Trophoblast cell (in vitro differentiated cells and primary cell): ENCODE results near the gene FYN.

Experiments used
- DNase-seq, 2 donors: peaks; one replicate each; pipeline ENCODE4 v3.0.0-alpha.2; 2016
- H2AFZ ChIP-seq: 2 replicates; pipeline ENCODE4 v1.6.1; 2013; ENCODE audit warnings: low read length, moderate library complexity, mild to moderate bottlenecking; ENCODE audit not compliant: insufficient read depth, poor library complexity
- H2AK5ac ChIP-seq: 2 replicates; pipeline ENCODE4 v1.6.1; 2013; ENCODE audit warnings: mild to moderate bottlenecking, low read length
- H2BK120ac ChIP-seq: 2 replicates; pipeline ENCODE4 v1.6.1; 2013; ENCODE audit warnings: low read length, mild to moderate bottlenecking, moderate library complexity; ENCODE audit not compliant: insufficient read depth, poor library complexity
- H2BK12ac ChIP-seq: 2 replicates; pipeline ENCODE4 v1.6.1; 2013; ENCODE audit warnings: mild to moderate bottlenecking, low read length, moderate library complexity
- H2BK5ac ChIP-seq: 2 replicates; pipeline ENCODE4 v1.6.1; 2013; ENCODE audit warnings: low read length, low read depth, moderate library complexity, mild to moderate bottlenecking; ENCODE audit not compliant: poor library complexity
- H3K14ac ChIP-seq: 2 replicates; pipeline ENCODE4 v1.6.1; 2013; ENCODE audit warnings: mild to moderate bottlenecking, low read length
- H3K18ac ChIP-seq: 2 replicates; pipeline ENCODE4 v1.6.1; 2013; ENCODE audit warnings: mild to moderate bottlenecking, low read length
- H3K23ac ChIP-seq: 2 replicates; pipeline ENCODE4 v1.6.1; 2013; ENCODE audit warnings: low read length
- H3K27ac ChIP-seq: 2 replicates; pipeline ENCODE4 v1.5.1; 2013; ENCODE audit warnings: low read depth, mild to moderate bottlenecking, inconsistent platforms, low read length, moderate library complexity
- H3K27me3 ChIP-seq: 2 replicates; pipeline ENCODE4 v1.6.1; 2013; ENCODE audit warnings: inconsistent platforms, mild to moderate bottlenecking, low read length, moderate library complexity; ENCODE audit not compliant: insufficient read depth
- H3K36me3 ChIP-seq, 2 experiments: 1 replicate in 1 of 2; 2 replicates in 1 of 2; pipeline ENCODE4 v1.6.1; 2013; ENCODE audit warnings: low read length in 2 of 2, mild to moderate bottlenecking in 2 of 2, moderate library complexity in 1 of 2; ENCODE audit not compliant: insufficient read depth in 2 of 2, control insufficient read depth in 1 of 2
- H3K4ac ChIP-seq: 2 replicates; pipeline ENCODE4 v1.6.1; 2013; ENCODE audit warnings: low read depth, mild to moderate bottlenecking, low read length, moderate library complexity
- H3K4me1 ChIP-seq, 2 experiments: 1 replicate in 1 of 2; 2 replicates in 1 of 2; pipeline ENCODE4 v1.6.1; 2013; ENCODE audit warnings: low read length in 2 of 2, mild to moderate bottlenecking in 2 of 2, moderate library complexity in 1 of 2; ENCODE audit not compliant: insufficient read depth in 2 of 2, control insufficient read depth in 1 of 2
- H3K4me2 ChIP-seq: 2 replicates; pipeline ENCODE4 v1.6.1; 2013; ENCODE audit warnings: inconsistent platforms, mild to moderate bottlenecking, low read length, moderate library complexity
- H3K4me3 ChIP-seq: 2 replicates; pipeline ENCODE4 v1.5.1; 2013; ENCODE audit warnings: mild to moderate bottlenecking, low read depth, low read length, inconsistent platforms
- H3K79me1 ChIP-seq: one replicate; pipeline ENCODE4 v1.6.1; 2013; ENCODE audit warnings: low read length
- H3K79me2 ChIP-seq: 2 replicates; pipeline ENCODE4 v1.6.1; 2013; ENCODE audit warnings: low read length, mild to moderate bottlenecking; ENCODE audit not compliant: control insufficient read depth, insufficient read depth, poor library complexity
- H3K9ac ChIP-seq: 2 replicates; pipeline ENCODE4 v1.6.1; 2013; ENCODE audit warnings: mild to moderate bottlenecking, low read length
- H3K9me3 ChIP-seq: 2 replicates; pipeline ENCODE4 v1.6.1; 2013; ENCODE audit warnings: low read depth, mild to moderate bottlenecking, control low read depth, inconsistent platforms, low read length; ENCODE audit not compliant: insufficient read depth
- H4K12ac ChIP-seq: 2 replicates; pipeline ENCODE4 v1.6.1; 2013; ENCODE audit warnings: low read depth, mild to moderate bottlenecking, low read length, moderate library complexity
- H4K8ac ChIP-seq: 2 replicates; pipeline ENCODE4 v1.6.1; 2013; ENCODE audit warnings: low read depth, mild to moderate bottlenecking, low read length, moderate library complexity
- H4K91ac ChIP-seq: one replicate; pipeline ENCODE4 v1.6.1; 2013; ENCODE audit warnings: low read depth, mild to moderate bottlenecking, low read length, moderate library complexity
- WGBS: extraction: QIAGEN DNeasy Blood & Tissue Kit; methylation state at CpG from one replicate; pipeline ENCODE4 v1.1.7; 2013; ENCODE audit warnings: missing lambda C conversion rate; ENCODE audit not compliant: insufficient read length, insufficient coverage; ENCODE audit errors: extremely low coverage; 5-methylcytosine and 5-hydroxymethylcytosine counted together

FYN gene

DNA sequence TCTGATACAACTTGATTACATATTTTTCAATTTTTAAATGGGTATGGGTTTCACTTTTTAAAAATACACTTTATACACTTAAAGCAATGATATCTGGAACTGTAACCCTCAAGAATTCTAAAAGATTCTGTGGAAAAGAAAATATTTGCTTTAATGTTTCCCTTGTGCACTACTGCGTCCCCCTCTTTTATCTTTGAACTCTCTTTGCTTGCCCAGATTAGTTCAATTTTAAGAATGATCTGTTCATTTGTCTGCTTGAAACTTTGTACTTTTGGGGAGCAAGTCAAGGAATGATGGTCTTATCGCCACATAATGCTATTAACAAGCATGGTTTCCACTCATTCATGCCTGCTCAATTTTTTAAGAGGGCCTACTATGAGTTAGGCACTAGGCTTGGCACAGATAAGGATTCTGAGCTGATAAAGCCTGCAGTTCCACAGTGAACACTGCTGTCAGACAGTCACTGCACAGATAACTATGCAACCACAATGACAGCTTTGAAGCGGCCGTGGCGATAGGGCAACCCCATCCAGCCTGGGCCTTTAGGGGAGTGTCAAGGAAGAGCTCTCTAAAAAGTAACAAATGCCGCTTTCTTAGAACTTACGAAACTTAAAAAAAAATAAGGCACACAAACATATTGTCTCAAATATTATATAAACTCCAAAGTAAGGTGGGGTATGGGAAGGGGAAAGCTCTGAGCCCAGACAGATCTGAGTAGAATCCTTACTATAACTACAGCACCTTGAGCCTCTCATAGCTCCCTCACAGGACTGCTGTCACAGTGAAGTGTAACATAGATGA, 29.7 kb downstream of the FYN start:
- Histone ChIP-seq H4K8ac (no peak overlapping the region), H3K9me3 (no peaks in the 10 kb centered on the region), H2AFZ (no peak overlapping the region), H3K79me1 (peaks cover 17% of the 10 kb centered on the region), H3K27ac (no peak overlapping the region), H3K14ac (no peak overlapping the region), H4K91ac (no peak overlapping the region), H3K9ac (no peak overlapping the region), H3K4me3 (no peak overlapping the region), H3K23ac (no peak overlapping the region), H3K4me2 (no peak overlapping the region), H3K79me2 (peaks cover 6% of the 10 kb centered on the region), H3K27me3 (no peaks in the 10 kb centered on the region), H2BK120ac (no peak overlapping the region), H2AK5ac (no peak overlapping the region), H3K4ac (no peak overlapping the region), H4K12ac (no peak overlapping the region), H2BK5ac (no peak overlapping the region), H2BK12ac (no peak overlapping the region), H3K36me3 (peaks cover 0 to 2% of the 10 kb centered on the region in 2 experiments), H3K18ac (no peak overlapping the region), H3K4me1 (peaks cover 22 to 28% of the 10 kb centered on the region in 2 experiments)
- WGBS = no CpG with 5 or more reads among the region's 7 CpGs
- no peak for DNase-seq

DNA sequence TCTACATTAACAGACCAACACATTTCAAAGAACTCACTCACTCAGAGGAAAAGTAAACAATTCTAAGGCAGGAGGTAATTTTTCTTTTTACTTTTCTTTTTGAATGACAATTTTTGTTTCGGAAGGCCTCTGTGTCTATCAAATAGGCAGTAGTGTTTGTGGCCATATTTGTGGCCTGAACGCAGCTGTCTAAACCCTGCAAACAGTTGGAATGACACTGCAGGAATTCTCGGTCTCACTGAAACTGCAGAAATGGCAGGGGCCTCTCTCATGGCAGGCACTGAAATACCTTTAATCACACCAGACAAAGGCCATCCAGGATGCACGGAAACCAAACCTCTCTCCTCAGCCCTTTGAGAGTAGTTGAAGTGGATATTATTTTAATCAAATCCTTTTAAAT, 30.4 kb downstream of the FYN start:
- H3K9ac ChIP-seq = no peak overlapping the region
- H4K12ac ChIP-seq = no peak overlapping the region
- no peak overlapping the region for H2BK12ac ChIP-seq
- H3K4me3 ChIP-seq = no peak overlapping the region
- WGBS = no CpG with 5 or more reads among the region's 4 CpGs
- H3K27me3 ChIP-seq = no peaks in the 10 kb centered on the region
- no peak overlapping the region for H3K23ac ChIP-seq
- no peak overlapping the region for H4K8ac ChIP-seq
- no peak overlapping the region for H3K18ac ChIP-seq
- no peak overlapping the region for H2BK120ac ChIP-seq
- H2BK5ac ChIP-seq = no peak overlapping the region
- H3K79me1 ChIP-seq = peaks cover 17% of the 10 kb centered on the region
- no peak overlapping the region for H3K4ac ChIP-seq
- DNase-seq = no peak
- no peak overlapping the region for H2AK5ac ChIP-seq
- H3K79me2 ChIP-seq = peaks cover 6% of the 10 kb centered on the region
- H3K14ac ChIP-seq = no peak overlapping the region
- H3K4me2 ChIP-seq = no peak overlapping the region
- peaks cover 22 to 28% of the 10 kb centered on the region in 2 experiments for H3K4me1 ChIP-seq
- H3K9me3 ChIP-seq = no peaks in the 10 kb centered on the region
- H3K36me3 ChIP-seq = peaks cover 0 to 2% of the 10 kb centered on the region in 2 experiments
- H4K91ac ChIP-seq = no peak overlapping the region
- no peak overlapping the region for H3K27ac ChIP-seq
- no peak overlapping the region for H2AFZ ChIP-seq

DNA sequence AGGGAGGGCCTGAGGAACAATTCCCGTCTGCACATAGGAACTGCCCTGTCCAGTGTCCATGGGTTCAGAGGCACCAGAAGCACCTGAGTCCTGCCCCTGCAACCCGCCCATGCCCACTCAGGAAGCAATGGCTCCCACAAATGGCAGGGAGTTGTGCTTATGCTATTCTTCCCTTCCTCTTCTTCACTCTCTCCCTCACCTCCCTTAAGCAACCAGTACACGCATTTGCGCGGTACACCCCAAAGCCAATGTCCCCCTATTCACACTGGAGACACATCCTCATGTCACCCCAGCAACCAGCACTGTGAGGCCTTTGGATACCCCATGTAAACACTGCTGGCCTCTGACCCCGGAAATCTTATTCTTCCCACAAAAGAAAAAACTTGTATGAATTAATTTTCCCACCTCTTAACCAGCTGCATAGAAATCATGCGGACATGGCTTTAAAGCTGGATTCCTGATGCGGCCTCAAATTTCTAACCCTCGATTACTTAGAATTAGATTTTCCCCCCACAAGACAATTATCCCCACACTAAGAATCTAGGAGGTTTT, 30.9 kb downstream of the FYN start:
- H2AFZ ChIP-seq = no peak overlapping the region
- peak overlapping the region; percentile 71 for H3K14ac ChIP-seq
- peak overlapping the region; percentile 79 for H4K91ac ChIP-seq
- peaks cover 17% of the 10 kb centered on the region for H3K79me1 ChIP-seq
- H3K4me3 ChIP-seq = no peak overlapping the region
- H3K9me3 ChIP-seq = no peaks in the 10 kb centered on the region
- H2AK5ac ChIP-seq = peak overlapping the region; percentile 91
- no peak overlapping the region for H2BK5ac ChIP-seq
- H3K18ac ChIP-seq = peak overlapping the region; percentile 60
- H3K4me2 ChIP-seq = no peak overlapping the region
- no peak overlapping the region for H4K12ac ChIP-seq
- H3K36me3 ChIP-seq = peaks cover 0 to 2% of the 10 kb centered on the region in 2 experiments
- H3K4me1 ChIP-seq = peaks cover 22 to 28% of the 10 kb centered on the region in 2 experiments
- peak overlapping the region; percentile 54 for H4K8ac ChIP-seq
- H3K23ac ChIP-seq = no peak overlapping the region
- peak overlapping the region; percentile 81 for H2BK12ac ChIP-seq
- no CpG with 5 or more reads among the region's 9 CpGs for WGBS
- no peak overlapping the region for H3K9ac ChIP-seq
- peak overlapping the region; percentile 29 for H3K4ac ChIP-seq
- DNase-seq = no peak
- no peaks in the 10 kb centered on the region for H3K27me3 ChIP-seq
- peaks cover 6% of the 10 kb centered on the region for H3K79me2 ChIP-seq
- peak overlapping the region; percentile 74 for H2BK120ac ChIP-seq
- H3K27ac ChIP-seq = no peak overlapping the region

DNA sequence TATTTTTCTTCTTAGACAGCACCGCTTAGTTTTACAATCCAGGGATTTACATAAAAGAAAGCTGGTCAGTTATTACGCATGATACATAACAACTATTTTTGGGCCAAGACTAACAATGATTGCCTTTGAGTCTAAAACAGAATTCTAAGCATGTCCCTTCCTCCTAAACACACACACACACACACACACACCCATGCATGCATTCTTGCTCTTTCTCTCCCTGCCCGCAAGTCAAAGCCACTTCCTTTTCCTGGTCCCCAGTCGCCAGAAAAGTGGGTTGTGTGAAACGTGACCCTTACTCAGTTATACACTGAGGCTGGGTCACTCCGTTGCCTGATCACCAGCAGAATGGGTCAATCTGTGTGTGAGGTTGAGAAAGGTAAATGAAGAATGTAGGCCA, 31.4 kb downstream of the FYN start:
- Histone ChIP-seq H3K27me3 (no peaks in the 10 kb centered on the region), H3K27ac (no peak overlapping the region), H3K4me3 (no peak overlapping the region), H3K79me2 (peaks cover 6% of the 10 kb centered on the region), H3K9me3 (no peaks in the 10 kb centered on the region), H2BK120ac (no peak overlapping the region), H3K9ac (no peak overlapping the region), H2BK12ac (no peak overlapping the region), H3K4ac (no peak overlapping the region), H3K4me2 (no peak overlapping the region), H3K79me1 (peaks cover 15% of the 10 kb centered on the region), H2AFZ (no peak overlapping the region), H3K14ac (no peak overlapping the region), H4K91ac (no peak overlapping the region), H2BK5ac (no peak overlapping the region), H3K36me3 (peaks cover 0 to 2% of the 10 kb centered on the region in 2 experiments), H3K4me1 (peaks cover 22 to 28% of the 10 kb centered on the region in 2 experiments), H4K8ac (no peak overlapping the region), H4K12ac (no peak overlapping the region), H2AK5ac (no peak overlapping the region), H3K18ac (peak overlapping the region; percentile 60), H3K23ac (no peak overlapping the region)
- no CpG with 5 or more reads among the region's 6 CpGs for WGBS
- no peak for DNase-seq
